CD4-positive, alpha-beta T cell treated with Interleukin-17A for 1 hour (primary cell): ENCODE data around the gene HS3ST1.
"Not testable (repeated sequence)": the region's sequence is repeated elsewhere in the genome, so short reads cannot be mapped to it uniquely, and the experiment has no call there.

Experiments
- DNase-seq: peaks from one replicate; pipeline ENCODE4 v3.0.0-alpha.2; 2020

The HS3ST1 gene

DNA sequence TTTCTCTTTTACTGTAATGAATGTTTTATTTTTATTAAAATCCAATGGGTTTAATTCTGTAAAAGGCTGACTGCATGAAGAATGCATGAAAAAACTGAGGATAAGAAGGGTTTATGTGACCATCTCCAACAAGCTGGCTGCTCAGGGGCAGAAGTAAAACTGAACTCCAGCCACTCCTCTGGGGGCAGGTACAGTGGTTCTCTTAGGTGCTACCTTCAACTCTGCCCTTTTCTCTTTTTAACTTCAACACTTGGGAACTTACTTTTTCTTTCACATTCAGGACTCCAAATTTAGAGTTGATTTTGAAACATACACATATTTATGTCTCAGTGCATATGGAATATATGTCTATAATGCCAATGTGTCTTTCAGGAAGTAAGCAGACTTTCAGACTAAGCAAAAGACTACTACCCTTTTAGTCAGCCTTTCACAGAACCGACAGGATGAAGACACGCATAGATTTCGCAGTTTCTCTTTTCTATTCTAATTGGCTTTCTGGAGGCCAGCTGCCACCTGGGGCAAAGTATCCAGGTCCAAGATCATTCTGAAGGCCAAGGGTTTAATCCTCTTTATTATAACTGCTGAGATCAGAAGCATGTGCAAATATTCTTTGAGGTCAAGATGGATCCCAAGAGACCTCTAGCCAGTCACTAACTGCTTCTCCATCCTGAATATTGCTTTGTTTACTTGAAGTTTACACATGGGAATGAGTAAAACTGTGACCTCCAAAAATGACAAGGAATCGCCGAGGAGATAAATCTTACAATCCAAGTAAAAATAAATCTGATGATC is 30.7 kb downstream of the HS3ST1 start:
- DNase-seq: no peak

DNA sequence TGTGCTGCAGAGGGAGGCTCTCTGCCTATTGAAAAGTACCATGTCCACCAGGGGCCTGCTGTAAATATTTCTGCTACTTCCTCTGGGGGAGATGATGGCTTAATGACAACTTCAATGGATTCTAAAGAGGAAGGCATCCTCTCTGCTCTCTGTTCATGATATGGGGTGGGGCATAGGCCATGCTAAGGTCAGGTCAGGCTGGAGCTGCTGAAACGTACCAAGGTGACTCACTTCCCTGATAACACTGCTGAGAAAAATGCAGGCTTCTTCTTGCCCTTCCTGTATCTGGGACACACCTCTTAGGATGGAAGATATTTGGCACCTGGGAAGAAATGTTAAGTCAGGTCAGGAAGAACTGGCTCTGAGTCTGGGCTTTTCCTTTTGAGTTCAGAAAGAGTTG is 31.5 kb downstream of the HS3ST1 start:
- DNase-seq: no peak

DNA sequence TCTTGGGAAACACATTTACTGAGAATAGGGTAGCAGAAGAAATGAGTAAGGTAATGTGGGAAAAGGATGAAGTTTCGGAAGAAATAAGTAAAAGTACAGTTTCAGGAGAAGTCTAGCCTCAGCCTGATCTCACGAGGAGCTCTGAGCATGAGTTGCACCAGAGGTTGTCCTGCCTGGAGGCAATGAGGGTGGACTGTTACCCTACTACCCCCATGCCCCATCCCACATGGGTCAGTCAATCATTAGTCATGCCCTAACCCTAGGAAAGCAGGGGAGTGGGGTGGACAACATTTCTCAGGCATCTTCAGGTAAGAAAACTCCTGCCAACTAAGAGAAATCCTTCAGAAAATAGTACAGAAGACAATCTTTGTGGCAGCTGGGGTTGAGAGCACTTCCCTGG is 35.1 kb downstream of the HS3ST1 start:
- no peak for DNase-seq

GRCh38 chr4:11384072-11384471 is 44.6 kb downstream of the HS3ST1 start:
- DNase-seq: not testable (repeated sequence)

DNA sequence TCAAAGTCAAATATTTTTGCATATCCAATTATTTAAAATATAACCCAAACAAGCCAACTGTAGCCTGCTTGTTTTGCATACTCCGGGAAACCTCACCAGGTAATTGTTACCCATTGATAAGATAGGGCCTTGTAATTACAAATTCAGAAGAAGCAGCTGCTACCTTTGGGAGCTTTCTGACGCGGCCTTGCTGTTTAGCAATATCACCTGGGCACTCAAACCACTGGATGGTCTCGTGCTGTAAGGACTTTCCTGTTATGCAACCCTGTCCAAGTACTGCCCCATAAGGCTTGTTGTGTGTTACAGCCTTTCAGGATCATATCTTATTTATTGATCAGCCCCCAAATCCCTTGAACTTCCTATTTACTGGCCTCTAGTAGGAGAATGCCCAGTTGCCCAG is 52.1 kb downstream of the HS3ST1 start:
- no peak for DNase-seq

DNA sequence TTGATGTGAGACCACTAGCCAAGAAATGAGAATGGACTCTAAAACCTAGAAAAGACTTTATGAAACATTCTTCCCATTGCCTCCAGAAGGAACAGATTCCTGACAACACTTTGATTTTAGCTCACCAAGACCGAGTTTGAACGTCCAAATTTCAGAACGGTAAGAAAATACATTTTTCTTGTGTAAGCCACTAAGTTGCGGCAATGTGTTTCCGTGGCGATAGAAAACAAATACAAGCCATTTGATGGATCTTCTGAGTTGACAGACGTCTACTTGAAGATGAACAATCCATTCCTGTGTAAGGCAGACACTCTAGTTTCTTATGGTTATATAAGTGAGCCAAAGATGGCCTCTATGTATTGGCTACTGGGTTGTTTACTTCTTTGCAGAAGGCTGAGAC is 52.5 kb downstream of the HS3ST1 start:
- no peak for DNase-seq

DNA sequence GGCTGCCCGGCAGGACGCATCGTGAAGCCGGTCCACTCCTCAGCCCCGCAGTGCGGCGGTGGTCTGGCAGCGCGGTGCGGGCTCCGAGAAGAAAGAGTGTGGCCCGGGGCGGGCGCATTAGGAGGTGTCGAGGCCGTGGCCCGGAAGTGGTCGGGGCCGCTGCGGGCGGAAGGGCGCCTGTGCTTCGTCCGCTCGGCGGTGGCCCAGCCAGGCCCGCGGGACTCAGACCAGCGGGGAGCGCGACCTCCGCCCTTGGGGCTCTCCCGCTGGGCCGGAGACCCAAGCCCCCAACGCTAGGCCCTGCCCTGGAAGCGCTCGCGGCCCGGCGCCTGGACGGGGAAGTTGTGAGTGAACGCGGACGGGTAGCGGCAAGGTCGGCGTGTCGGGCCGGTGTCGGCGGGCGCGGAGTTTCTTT is 60.0 kb downstream of the HS3ST1 start:
- no peak for DNase-seq

GRCh38 chr4:11367371-11367770 is 61.3 kb downstream of the HS3ST1 start:
- DNase-seq: no peak

DNA sequence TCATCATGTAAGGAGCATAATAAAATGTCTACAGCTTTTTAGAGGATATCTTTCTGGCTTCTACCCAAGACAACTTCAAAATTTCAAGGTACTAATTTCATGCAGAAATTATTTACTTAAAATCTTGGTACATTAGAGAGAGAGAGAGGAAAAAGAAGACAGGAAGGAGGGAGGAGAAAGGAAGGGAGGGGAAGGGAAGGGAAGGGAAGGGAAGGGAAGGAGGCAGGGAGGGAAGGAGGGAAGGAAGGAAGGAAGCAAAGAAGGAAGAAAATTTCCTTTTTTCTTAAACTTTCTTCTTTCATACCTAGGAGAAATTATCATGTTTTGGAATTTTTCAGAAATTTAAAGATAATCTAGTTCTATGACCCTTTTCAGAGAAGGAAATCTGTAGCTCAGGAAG is 61.8 kb downstream of the HS3ST1 start:
- no peak for DNase-seq

DNA sequence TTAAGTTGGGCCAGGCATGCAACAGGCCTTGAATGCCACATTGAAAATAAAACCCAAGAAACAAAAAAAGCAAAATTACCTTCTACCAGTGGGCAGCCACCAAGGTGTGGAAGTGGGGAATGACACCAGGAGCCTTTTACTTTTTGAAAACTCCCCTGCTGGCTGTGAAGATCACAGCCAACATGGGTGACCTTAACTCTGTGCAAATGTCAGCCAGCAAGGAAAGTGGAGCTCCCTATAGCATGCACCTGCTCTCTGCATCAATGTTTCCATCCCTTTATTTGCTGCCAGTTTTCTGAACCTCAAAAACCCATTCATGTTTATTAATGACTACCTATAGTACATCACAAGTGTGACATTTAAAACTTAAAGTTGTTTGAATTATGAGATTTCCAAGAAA is 63.7 kb downstream of the HS3ST1 start:
- DNase-seq: no peak

DNA sequence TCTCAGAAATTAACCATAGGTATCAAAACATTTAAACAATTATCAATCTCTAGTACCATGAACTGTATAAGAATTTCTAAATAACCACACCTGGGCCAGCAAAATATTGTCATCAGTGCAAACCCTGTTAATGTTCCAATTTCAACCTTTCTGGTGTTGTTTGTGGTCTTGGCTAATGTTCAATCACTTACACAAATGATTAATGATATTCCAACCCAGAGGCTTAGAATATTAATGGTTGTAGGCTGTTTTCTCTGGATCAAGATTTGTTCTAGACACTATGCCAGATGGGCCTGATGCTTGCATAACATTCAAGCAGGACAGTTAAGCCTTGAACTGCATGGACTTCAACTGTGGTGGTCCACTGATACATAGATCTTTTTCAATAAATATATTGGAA is 69.1 kb downstream of the HS3ST1 start:
- DNase-seq: no peak

DNA sequence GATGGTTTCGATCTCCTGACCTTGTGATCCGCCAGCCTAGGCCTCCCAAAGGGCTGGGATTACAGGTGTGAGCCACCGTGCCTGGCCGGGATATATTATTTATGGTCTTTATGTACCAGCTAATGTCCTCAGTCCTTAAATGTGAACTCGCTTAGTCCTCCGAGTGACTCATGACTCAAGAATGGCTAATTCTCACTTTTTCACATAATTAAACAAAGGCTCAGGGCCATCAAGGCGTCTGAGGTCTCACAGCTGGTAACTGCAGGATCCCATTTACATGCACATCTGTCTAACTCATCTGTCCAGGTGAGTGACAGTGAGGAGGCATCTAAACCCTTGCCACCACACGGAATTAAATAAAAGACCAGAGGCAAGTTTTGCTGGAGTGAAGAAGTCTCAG is 73.5 kb downstream of the HS3ST1 start:
- DNase-seq: no peak

- no peak for DNase-seq
Measured at GRCh38 chr4:11354531-11354930, 74.2 kb downstream of the HS3ST1 start.

DNA sequence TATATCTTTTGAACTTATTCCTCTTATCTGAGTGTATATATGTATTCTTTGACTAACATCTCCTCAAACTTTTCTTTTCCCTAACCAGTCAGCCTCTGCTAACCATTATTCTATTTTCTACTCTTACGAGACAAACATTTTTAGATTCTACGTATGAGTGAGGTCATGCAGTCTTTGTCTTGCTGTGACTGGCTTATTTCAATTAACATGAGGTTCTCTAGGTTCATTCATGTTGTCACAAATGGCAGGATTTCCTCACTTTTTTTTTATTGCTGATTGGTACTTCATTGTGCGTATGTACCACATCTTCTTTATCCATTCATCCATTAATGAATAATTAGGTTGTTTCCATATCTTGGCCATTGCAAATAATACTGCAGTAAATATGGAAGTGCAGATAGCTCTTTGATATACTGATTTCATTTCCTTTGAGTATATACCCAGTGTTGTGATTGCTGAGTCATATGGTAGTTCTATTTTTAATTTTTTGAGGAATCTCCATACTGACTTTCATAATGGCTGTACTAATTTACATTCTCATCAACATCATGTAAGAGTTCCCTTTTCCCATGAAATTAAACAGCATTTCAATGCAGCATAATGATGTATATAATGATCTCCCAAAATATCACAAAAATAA is 80.1 kb downstream of the HS3ST1 start:
- no peak for DNase-seq

- no peak for DNase-seq
Measured at GRCh38 chr4:11344916-11345315, 83.8 kb downstream of the HS3ST1 start.

DNA sequence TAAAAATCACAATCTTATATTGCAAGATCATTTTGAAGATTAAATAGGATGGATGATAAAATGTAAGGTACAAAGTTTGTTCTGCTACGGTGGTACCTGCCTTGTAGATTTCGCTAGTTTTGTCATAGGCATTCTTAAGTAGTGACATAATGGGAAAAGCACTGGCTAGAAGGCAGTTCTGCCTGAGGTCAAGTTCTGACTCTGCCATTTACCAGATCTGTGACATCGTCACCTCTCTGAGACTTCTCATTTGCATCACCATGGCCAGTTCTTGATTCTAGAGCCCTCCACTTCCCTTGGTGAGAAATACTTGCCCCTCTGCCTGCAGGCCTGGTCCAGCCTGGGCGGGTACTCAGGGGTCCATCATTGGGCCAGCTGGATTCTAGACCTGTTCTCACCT is 85.2 kb downstream of the HS3ST1 start:
- no peak for DNase-seq
